HepG2 (cell line): ENCODE measurements around the gene PLEKHG4. TPM values are rescaled to one million over a fixed set of nuclear protein-coding genes. Genes with fewer than 3 reads are reported as not detected.

Experiments
- ATAC-seq: fragments of 200-7000 bp; cut with Tn5 transposase; 3 replicates; pipeline ENCODE4 v1.9.1; 2020; ENCODE audit warnings: mild to moderate bottlenecking, moderate library complexity
- BruUV-seq: library from RNA; stranded (reverse); fragments of 400-500 nt; replicated peaks from 2 replicates; lab custom pipeline; 2021; lab: Mats Ljungman, UMichigan
- CTCF ChIA-PET: fragments of 300-600 bp; formaldehyde crosslinking; extraction: SDS; loops from one replicate; lab custom pipeline; 2021; ENCODE audit warnings: low total read pairs, inconsistent platforms, low intra/inter-chr PET ratio; lab: Yijun Ruan, JAX
- POLR2A ChIA-PET: fragments of 350-600 bp; sonication (Branson Sonifier 250); formaldehyde crosslinking; loops from one replicate; lab custom pipeline; 2020; ENCODE audit warnings: antibody characterized with exemption, inconsistent platforms; lab: Yijun Ruan, JAX
- DNase-seq: peaks from one replicate; pipeline ENCODE4 v3.0.0-alpha.2; 2015; ENCODE audit warnings: low spot score
- FAIRE-seq: peaks from 3 replicates; lab custom pipeline; 2011; peaks lifted over from hg19 to GRCh38; lab: Jason Lieb, UNC
- H2AFZ ChIP-seq: one replicate; pipeline ENCODE4 v1.6.1; 2011; ENCODE audit warnings: low read length, inconsistent platforms
- H3K27ac ChIP-seq: fragments of 300-600 bp; 3 replicates; pipeline ENCODE4 v1.8.0; 2011; ENCODE audit warnings: mixed run types, mild to moderate bottlenecking, mixed read lengths, low read length, inconsistent platforms; ENCODE audit not compliant: insufficient read depth; ENCODE audit errors: extremely low read length
- H3K27me3 ChIP-seq, 2 experiments: fragments of 200-600 bp in 1 of 2; 2 replicates in 1 of 2; 3 replicates in 1 of 2; pipeline versions ENCODE4 v1.6.0 to v1.8.0; 2011; ENCODE audit warnings: low read length in 2 of 2, mild to moderate bottlenecking in 2 of 2, moderate library complexity in 2 of 2, inconsistent platforms in 1 of 2; ENCODE audit not compliant: insufficient read depth in 2 of 2, control insufficient read depth in 1 of 2
- H3K36me3 ChIP-seq, 2 experiments: fragments of 200-600 bp in 1 of 2; replicated peaks in 1 of 2; 2 replicates in 1 of 2; 3 replicates in 1 of 2; pipeline versions ENCODE4 v1.5.1 to v1.8.0; 2011; ENCODE audit warnings: low read length in 2 of 2, inconsistent platforms in 1 of 2; ENCODE audit not compliant: insufficient read depth in 2 of 2, control insufficient read depth in 1 of 2
- H3K4me1 ChIP-seq: 2 replicates; pipeline ENCODE4 v1.5.1; 2012; ENCODE audit warnings: low read length, inconsistent platforms; ENCODE audit not compliant: insufficient read depth
- H3K4me2 ChIP-seq: 2 replicates; pipeline ENCODE4 v1.6.0; 2011; ENCODE audit warnings: low read depth, low read length, inconsistent platforms
- H3K4me3 ChIP-seq, 3 experiments: fragments of 200-600 bp in 1 of 3; sonication (generic), shearing (Covaris generic) in 1 of 3; replicated peaks in 1 of 3; 2 replicates each; pipeline ENCODE4 v1.5.1; 2011 to 2016; ENCODE audit warnings: low read length in 3 of 3, inconsistent platforms in 2 of 3, low read depth in 2 of 3, mild to moderate bottlenecking in 2 of 3, control low read depth in 1 of 3, mixed read lengths in 1 of 3; ENCODE audit not compliant: insufficient read depth in 1 of 3
- H3K79me2 ChIP-seq: one replicate; pipeline ENCODE4 v1.6.1; 2011; ENCODE audit warnings: low read length, inconsistent platforms; ENCODE audit not compliant: insufficient read depth
- H3K9ac ChIP-seq: 2 replicates; pipeline ENCODE4 v1.6.0; 2011; ENCODE audit warnings: mild to moderate bottlenecking, low read depth, low read length, inconsistent platforms; ENCODE audit not compliant: insufficient read depth
- H3K9me3 ChIP-seq: 2 replicates; pipeline ENCODE4 v1.5.1; 2012; ENCODE audit warnings: mild to moderate bottlenecking, low read length
- H4K20me1 ChIP-seq: 2 replicates; pipeline ENCODE4 v1.6.0; 2011; ENCODE audit warnings: inconsistent platforms, mild to moderate bottlenecking, low read length, moderate library complexity; ENCODE audit not compliant: insufficient read depth
- FOSL2 ChIP-seq: sonication (generic); formaldehyde crosslinking; IDR thresholded peaks from 2 replicates; pipeline ENCODE4 v1.4.0; 2020; ENCODE audit warnings: missing genetic modification reagents
- MAFK ChIP-seq, 2 experiments: IDR thresholded peaks in 1 of 2; conservative IDR thresholded peaks in 1 of 2; 2 replicates each; pipeline ENCODE4 v1.6.1; 2011; ENCODE audit warnings: improper control_type of control experiment in 2 of 2, low read length in 2 of 2
- NFATC3 ChIP-seq: sonication (generic); formaldehyde crosslinking; IDR thresholded peaks from 2 replicates; pipeline ENCODE4 v1.5.1; 2020; ENCODE audit warnings: mild to moderate bottlenecking, missing genetic modification reagents
- ZKSCAN1 ChIP-seq: fragments of 150-350 bp; IDR thresholded peaks from 2 replicates; pipeline ENCODE4 v1.6.1; 2014; ENCODE audit warnings: low read length
- WGBS: methylation state at CpG from one replicate; pipeline ENCODE4 v1.1.6; 2017; ENCODE audit warnings: low lambda C conversion rate; 5-methylcytosine and 5-hydroxymethylcytosine counted together
- in situ Hi-C: cut with HindIII; loops from 2 replicates; pipeline ENCODE4 v1.10.0; 2017; ENCODE audit warnings: low pct_unique_long_range_greater_than_20kb; ENCODE audit not compliant: extremely low pct_ligation_motif_present
- intact Hi-C: fragments of 100-400 bp; cut with micrococcal nuclease; formaldehyde crosslinking; loops from one replicate; pipeline ENCODE4 v1.10.0; 2022; ENCODE audit not compliant: unreplicated experiment
- polyA plus RNA-seq, 8 experiments: library from polyadenylated mRNA; depleted of rRNA in 3 of 8; stranded (reverse) in 7 of 8; unstranded in 1 of 8; fragments of >200 nt; fragmentation: Illumina TruSeq in 4 of 8; extraction: Trizol in 4 of 8; gene quantifications; 2 replicates each; pipeline versions ENCODE4 v1.2.1 to v1.2.3, GENCODE V29; 2011 to 2016; ENCODE audit warnings: low read depth in 4 of 8, missing spikeins in 1 of 8, mixed read lengths in 1 of 8; ENCODE audit not compliant: insufficient read depth in 1 of 8
- total RNA-seq, 5 experiments: library from RNA; depleted of rRNA; stranded (reverse); fragments of >200 nt; fragmentation: Illumina TruSeq; extraction: Trizol; gene quantifications; 2 replicates each; pipeline ENCODE4 v1.2.3, GENCODE V29; 2016; ENCODE audit warnings: low read depth in 1 of 5

The PLEKHG4 gene
- total and polyA plus RNA-seq, 2 of the 13 experiments (the other 11 are each of a cell fraction or from before 2014, with no cell fraction given): 7.1 to 13.6 TPM

GRCh38 chr16:67275321-67275720 is 4.0 kb upstream of the PLEKHG4 start (continued):
- TF ChIP-seq MAFK (conservative IDR thresholded peaks at IDR 0.05 in 1 of 2, IDR thresholded peaks at IDR 0.05 in 1 of 2; ENCODE audit: low read length in 2 of 2): no peak

GRCh38 chr16:67277294-67277998 is 1.9 kb upstream of the PLEKHG4 start:
- peak; percentile 68 for TF ChIP-seq FOSL2 (CRISPR knock-in tag)
- TF ChIP-seq ZKSCAN1: no peak
- no peak for TF ChIP-seq NFATC3 (CRISPR knock-in tag)
- DNase-seq (peak; percentile 35), FAIRE-seq (no peak), ATAC-seq (no peak)
- Histone ChIP-seq H3K9ac (peak overlapping the region; percentile 76; the same call in 1 of the 2 replicates), H2AFZ (no peak overlapping the region), H3K27me3 (no peaks in the 10 kb centered on the region), H3K4me3 (peak overlapping the region in 1 of 3 experiments; percentile 89; a peak in 2 of 6 replicates), H3K4me1 (peaks cover 28% of the 10 kb centered on the region), H3K4me2 (peak overlapping the region; percentile 99; the same call in 1 of the 2 replicates), H3K36me3 (peaks cover 3 to 14% of the 10 kb centered on the region in 2 experiments; a peak in 3 of 5 replicates), H4K20me1 (no peaks in the 10 kb centered on the region), H3K9me3 (no peaks in the 10 kb centered on the region), H3K27ac (no peak overlapping the region), H3K79me2 (peaks cover 4% of the 10 kb centered on the region)
- BruUV-seq: TSS peak; percentile 48
- ChIA-PET POLR2A (interaction anchor here (1.0 to 2.6 kb wide), 2 partner anchors 13 to 31 kb away, joined by 3 to 16 read pairs; partner anchors contain the start of gene FHOD1), CTCF (interaction anchor here (0.8 kb wide), 1 partner anchor 11 kb away, joined by 3 read pairs; no protein-coding TSS in a partner anchor)
- WGBS: 96% methylated on average over 4 of the region's 4 CpGs
- intact Hi-C loops: loop anchor here (5.0 kb wide), 1 partner anchor 190 kb away; no protein-coding TSS in a partner anchor
- in situ Hi-C loops: no loop called here
